K562 (cell line): ENCODE measurements around the gene CEACAM18. TPM values are rescaled to one million over a fixed set of nuclear protein-coding genes. Genes with fewer than 3 reads are reported as not detected.

Experiments
- ASH1L ChIP-seq: fragments of 450-650 bp; IDR thresholded peaks from 2 replicates; pipeline ENCODE4 v1.6.1; 2018; ENCODE audit warnings: borderline replicate concordance, mild to moderate bottlenecking, low read depth; ENCODE audit not compliant: partially characterized antibody
- FOXA1 ChIP-seq: fragments of 450-650 bp; IDR thresholded peaks from 2 replicates; pipeline ENCODE4 v1.6.1; 2016; ENCODE audit warnings: mild to moderate bottlenecking, borderline replicate concordance
- FOXK1 ChIP-seq: sonication (generic); formaldehyde crosslinking; IDR thresholded peaks from 2 replicates; pipeline ENCODE4 v1.8.0; 2022; ENCODE audit warnings: missing genetic modification reagents, mild to moderate bottlenecking, borderline replicate concordance
- ID3 ChIP-seq, 2 experiments: fragments of 250-450 bp in 1 of 2; fragments of 450-650 bp in 1 of 2; sonication (Bioruptor Pico) in 1 of 2; IDR thresholded peaks; 2 replicates each; pipeline versions ENCODE4 v1.6.1 to v1.8.0; 2016 to 2021; ENCODE audit warnings: mild to moderate bottlenecking in 2 of 2, moderate library complexity in 2 of 2, missing compliant biosample characterization in 1 of 2, missing genetic modification characterization in 1 of 2
- KDM2B ChIP-seq: fragments of 250-450 bp; sonication (Bioruptor Pico); IDR thresholded peaks from 2 replicates; pipeline ENCODE4 v1.8.0; 2021; ENCODE audit warnings: mild to moderate bottlenecking, moderate library complexity
- MAX ChIP-seq: sonication (generic); formaldehyde crosslinking; IDR thresholded peaks from 2 replicates; pipeline ENCODE4 v1.9.0; 2022; ENCODE audit warnings: mild to moderate bottlenecking, missing genetic modification reagents
- NONO ChIP-seq, 2 experiments: fragments of 200-400 bp in 1 of 2; fragments of 450-650 bp in 1 of 2; formaldehyde crosslinking in 1 of 2; IDR thresholded peaks; 2 replicates each; pipeline ENCODE4 v1.6.1; 2017; ENCODE audit warnings: low read depth in 2 of 2, mild to moderate bottlenecking in 2 of 2, moderate library complexity in 2 of 2, low read length in 1 of 2
- NR2C1 ChIP-seq, 2 experiments: fragments of 450-650 bp; IDR thresholded peaks; 2 replicates each; pipeline ENCODE4 v1.6.1; 2017; ENCODE audit warnings: mild to moderate bottlenecking in 2 of 2, antibody characterized with exemption in 1 of 2, inconsistent platforms in 1 of 2, missing compliant biosample characterization in 1 of 2, missing genetic modification characterization in 1 of 2
- POLR2A ChIP-seq: fragments of 450-650 bp; conservative IDR thresholded peaks from 2 replicates; pipeline ENCODE4 v1.6.1; 2016
- RBBP5 ChIP-seq: fragments of 200-600 bp; sonication (generic); IDR thresholded peaks from 2 replicates; pipeline ENCODE4 v1.6.1; 2012; ENCODE audit warnings: borderline replicate concordance, mild to moderate bottlenecking, low read length, control low read depth, inconsistent platforms; ENCODE audit not compliant: insufficient read depth, poor library complexity, severe bottlenecking
- SFPQ ChIP-seq: fragments of 200-400 bp; formaldehyde crosslinking; IDR thresholded peaks from 2 replicates; pipeline ENCODE4 v1.6.1; 2017; ENCODE audit warnings: mild to moderate bottlenecking, low read depth, low read length, moderate library complexity
- SMARCE1 ChIP-seq: fragments of 450-650 bp; IDR thresholded peaks from 2 replicates; pipeline ENCODE4 v1.7.1; 2016; ENCODE audit warnings: mild to moderate bottlenecking
- TCF7L2 ChIP-seq: fragments of 150-350 bp; IDR thresholded peaks from 2 replicates; pipeline ENCODE4 v1.6.1; 2016; ENCODE audit warnings: low read depth, mild to moderate bottlenecking, low read length, moderate library complexity
- ZBTB49 ChIP-seq: sonication (generic); formaldehyde crosslinking; IDR thresholded peaks from 2 replicates; pipeline ENCODE4 v1.8.0; 2022; ENCODE audit warnings: missing genetic modification reagents, mild to moderate bottlenecking, borderline replicate concordance
- ZMIZ1 ChIP-seq, 2 experiments: fragments of 150-350 bp in 1 of 2; IDR thresholded peaks; 2 replicates each; pipeline ENCODE4 v1.6.1; 2012 to 2016; ENCODE audit warnings: low read depth in 2 of 2, low read length in 2 of 2, mild to moderate bottlenecking in 1 of 2, moderate library complexity in 1 of 2
- ZNF232 ChIP-seq: sonication (generic); formaldehyde crosslinking; IDR thresholded peaks from 2 replicates; pipeline ENCODE4 v1.8.0; 2022; ENCODE audit warnings: mild to moderate bottlenecking, missing genetic modification reagents
- polyA plus RNA-seq, 8 experiments: library from polyadenylated mRNA; depleted of rRNA in 4 of 8; stranded (reverse) in 5 of 8; unstranded in 3 of 8; fragments of >200 nt; fragmentation: Nextera tagmentation in 2 of 8; fragmentation: Illumina TruSeq in 1 of 8; extraction: Ambion mirVana in 2 of 8; extraction: Trizol in 1 of 8; gene quantifications; 2 replicates each; pipeline versions ENCODE4 v1.2.1 to v1.2.3, GENCODE V29; 2011 to 2014; ENCODE audit warnings: inconsistent platforms in 1 of 8, missing spikeins in 1 of 8
- total RNA-seq, 7 experiments: library from RNA; depleted of rRNA in 6 of 7; stranded (reverse); fragments of >200 nt in 6 of 7; fragmentation: Illumina TruSeq in 2 of 7; extraction: Trizol in 2 of 7; gene quantifications; 2 replicates each; pipeline versions ENCODE4 v1.2.1 to v1.2.3, GENCODE V29; 2011 to 2021; ENCODE audit warnings: low replicate concordance in 1 of 7

The CEACAM18 gene
- total and polyA plus RNA-seq, 9 of the 15 experiments (the other 6 are each of a cell fraction or from before 2014, with no cell fraction given), result 0.08 to 0.24 (median 0.15) TPM; not detected in 3

- TF ChIP-seq SMARCE1 (peak; percentile 71; the same call in 1 of the 2 replicates), ID3 (CRISPR knock-in tag; IDR thresholded peaks at IDR 0.05) (no peak), ID3 (tag; IDR thresholded peaks at IDR 0.05) (no peak), ZBTB49 (CRISPR knock-in tag) (no peak), SFPQ (no peak), KDM2B (CRISPR knock-in tag) (no peak), POLR2A (no peak), RBBP5 (peak; percentile 59), FOXK1 (CRISPR knock-in tag) (no peak), NR2C1 (IDR thresholded peaks at IDR 0.05) (no peak), NR2C1 (tag; IDR thresholded peaks at IDR 0.05) (no peak), MAX (CRISPR knock-in tag) (peak; percentile 61), ASH1L (no peak), NONO (IDR thresholded peaks at IDR 0.05; ENCODE audit: low read depth in 2 of 2, low read length in 1 of 2) (no peak), FOXA1 (no peak), ZNF232 (CRISPR knock-in tag) (no peak), ZMIZ1 (IDR thresholded peaks at IDR 0.05; ENCODE audit: low read depth in 2 of 2, low read length in 2 of 2) (no peak), TCF7L2 (no peak)
Observed at GRCh38 chr19:51531349-51532315, 53.3 kb downstream of the CEACAM18 start, which contains the start of gene SIGLEC6 (continued).
